GM11168 (cell line): Measurements from ENCODE around the gene TMEM129.

Experiments
- in situ Hi-C: fragments of 300-500 bp; cut with MboI; formaldehyde crosslinking; loops from one replicate; pipeline ENCODE4 v1.12.0; 2022; ENCODE audit warnings: low sequenced_read_pairs; ENCODE audit not compliant: unreplicated experiment

Gene TMEM129

DNA sequence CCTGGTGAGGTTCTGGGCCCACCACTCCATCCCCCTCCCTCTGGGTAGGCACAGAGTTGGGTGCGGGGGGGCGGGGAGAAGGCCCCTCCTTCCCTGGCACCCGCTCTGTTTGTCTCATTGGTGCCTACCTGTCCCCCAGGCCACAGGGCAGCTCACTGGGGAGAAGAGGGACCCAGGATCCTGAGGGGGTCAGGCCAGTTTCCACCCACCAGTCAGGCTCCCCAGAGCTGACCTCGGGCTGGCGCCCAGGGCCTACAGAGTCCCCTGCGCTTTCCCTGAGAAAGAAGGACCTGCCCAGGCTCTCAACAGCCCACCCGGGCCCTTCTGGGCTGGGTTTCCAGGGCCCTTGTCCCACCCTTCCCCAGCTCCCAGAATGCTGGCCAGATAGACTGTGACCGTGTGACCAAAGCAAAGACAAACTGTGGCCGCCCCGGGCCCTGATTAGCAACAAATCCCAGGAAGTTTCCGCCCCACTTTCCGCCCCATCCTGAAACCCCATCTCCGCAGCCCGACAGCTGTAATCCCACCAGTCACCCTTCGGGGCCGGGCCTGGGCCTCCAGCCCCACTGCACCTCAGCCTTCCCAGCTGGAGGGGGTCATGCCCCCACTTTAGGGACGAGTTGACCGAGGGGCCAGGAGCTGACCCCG lies 38.2 kb upstream of the TMEM129 start:
- in situ Hi-C loops = no loop called here

DNA sequence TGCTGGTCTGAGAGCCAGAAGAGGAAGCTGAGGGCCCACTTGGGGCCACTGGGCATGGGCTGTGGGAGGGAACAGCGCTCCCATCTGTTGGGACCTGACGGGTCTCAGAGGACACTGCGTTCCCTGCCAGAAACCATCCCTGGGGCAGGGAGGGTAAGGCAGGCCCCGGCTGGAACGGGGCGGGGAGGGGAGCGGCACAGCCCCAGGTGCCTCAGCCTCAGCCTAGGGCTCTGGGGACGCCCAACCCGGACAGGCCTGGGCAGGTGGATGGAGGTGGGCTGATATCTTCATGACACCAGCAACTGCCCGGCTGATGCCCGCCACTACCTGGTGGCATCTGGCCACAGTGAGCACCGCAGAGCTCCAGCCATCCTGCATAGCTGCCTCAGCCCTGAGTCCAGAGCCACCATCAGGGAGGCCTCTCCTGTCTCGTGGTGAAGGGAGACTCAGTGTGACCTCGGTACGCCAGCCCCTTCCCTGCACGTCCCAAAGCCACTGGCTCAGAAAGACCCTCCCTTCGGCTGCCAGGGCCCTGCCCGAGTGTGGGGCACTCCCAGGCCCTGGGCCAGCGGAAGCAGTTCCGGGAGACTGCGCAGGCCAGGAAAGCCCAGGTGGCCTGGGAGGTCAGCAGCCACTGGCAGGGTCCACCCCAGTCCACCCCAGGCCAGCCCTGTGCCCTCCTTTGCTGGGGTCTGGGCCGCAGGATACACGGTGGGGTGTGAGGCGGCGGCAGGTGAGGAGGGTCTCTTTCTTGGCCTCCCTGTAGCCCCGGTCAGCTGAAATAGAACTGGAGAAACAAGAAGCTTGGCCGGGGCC lies 37.4 kb upstream of the TMEM129 start:
- in situ Hi-C loops = no loop called here

DNA sequence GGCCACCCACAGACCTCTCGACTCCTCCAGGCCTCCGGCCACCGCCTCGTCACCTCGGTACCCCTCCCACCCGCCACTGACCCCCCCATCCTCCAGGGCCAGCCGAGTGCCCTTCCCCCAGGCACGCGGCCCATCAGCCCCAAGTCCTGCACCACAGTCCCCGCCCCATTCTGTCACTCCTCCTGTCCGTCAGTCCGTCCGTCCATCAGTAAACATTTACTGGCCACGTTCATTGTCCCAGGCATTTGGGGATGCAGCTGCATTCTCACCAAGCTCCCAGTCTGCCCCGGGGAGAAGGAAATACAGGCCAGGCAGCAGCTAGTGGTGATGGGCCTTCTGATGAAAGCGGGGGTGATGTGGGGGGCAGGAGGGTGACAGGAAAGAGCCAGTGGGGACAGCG lies 36.7 kb upstream of the TMEM129 start:
- in situ Hi-C loops = no loop called here

DNA sequence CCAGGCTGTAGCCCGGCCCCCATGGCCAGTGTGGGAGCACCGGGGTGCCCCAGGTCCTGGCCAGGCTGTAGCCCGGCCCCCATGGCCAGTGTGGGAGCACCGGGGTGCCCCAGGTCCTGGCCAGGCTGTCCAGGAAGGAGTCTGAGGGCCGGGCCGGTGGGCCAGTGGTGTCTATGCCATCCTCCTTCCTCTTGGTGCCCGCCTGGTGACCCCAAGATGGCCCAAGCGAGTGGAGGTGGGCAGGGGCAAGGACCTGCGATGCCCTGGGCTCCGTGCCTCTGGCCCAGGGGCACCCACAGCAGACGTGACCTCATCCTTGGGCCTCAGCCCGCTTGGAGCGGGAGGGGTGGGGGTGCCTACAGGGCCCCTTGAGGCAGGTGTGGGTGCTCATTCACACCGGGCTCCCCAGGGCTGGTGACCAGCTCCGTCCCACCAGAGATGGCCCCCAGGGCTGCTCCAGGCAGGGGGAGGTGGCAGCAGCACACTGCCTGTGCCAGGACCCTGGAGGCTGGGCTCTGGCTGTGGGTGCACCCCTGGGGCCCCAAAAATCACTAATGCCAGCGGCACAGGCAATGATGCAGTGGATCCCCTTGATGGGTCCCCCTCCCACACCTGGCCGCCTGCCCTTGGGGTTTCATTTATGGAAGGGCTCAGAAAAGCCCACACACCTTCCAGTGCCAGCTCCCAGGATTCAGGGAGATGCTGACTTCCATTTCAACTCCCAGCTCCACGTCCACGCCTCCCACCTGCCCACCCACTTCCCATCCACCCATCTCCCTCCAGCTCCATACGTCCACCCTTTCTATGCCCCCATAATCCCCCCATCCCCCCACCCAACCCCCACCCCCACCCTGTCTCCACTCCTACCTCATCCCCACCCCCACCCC lies 36.0 kb upstream of the TMEM129 start:
- in situ Hi-C loops = no loop called here

- in situ Hi-C loops = no loop called here
Observed at GRCh38 chr4:1756079-1756478, 35.0 kb upstream of the TMEM129 start.

DNA sequence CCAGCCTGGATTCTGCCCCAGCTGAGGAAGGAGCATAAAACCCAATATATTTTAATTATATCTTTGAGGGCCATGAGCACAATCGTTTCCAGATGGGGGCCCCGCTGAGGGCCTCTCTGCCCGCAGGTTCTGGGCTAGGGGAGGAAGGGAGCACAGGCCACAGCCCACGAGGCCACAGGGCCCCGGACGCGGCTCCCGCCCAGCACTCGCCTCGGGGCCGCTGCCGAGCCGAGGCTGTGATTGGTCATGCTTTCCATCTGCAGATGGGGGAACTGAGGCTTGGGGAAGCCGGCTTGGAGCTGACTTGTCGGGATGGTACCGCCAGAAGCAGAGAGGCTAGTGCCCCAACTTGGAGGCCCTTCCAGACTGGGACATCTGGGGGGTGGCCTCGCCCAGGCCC lies 34.2 kb upstream of the TMEM129 start:
- in situ Hi-C loops = no loop called here

GRCh38 chr4:1754336-1754735 lies 33.2 kb upstream of the TMEM129 start:
- in situ Hi-C loops = no loop called here

DNA sequence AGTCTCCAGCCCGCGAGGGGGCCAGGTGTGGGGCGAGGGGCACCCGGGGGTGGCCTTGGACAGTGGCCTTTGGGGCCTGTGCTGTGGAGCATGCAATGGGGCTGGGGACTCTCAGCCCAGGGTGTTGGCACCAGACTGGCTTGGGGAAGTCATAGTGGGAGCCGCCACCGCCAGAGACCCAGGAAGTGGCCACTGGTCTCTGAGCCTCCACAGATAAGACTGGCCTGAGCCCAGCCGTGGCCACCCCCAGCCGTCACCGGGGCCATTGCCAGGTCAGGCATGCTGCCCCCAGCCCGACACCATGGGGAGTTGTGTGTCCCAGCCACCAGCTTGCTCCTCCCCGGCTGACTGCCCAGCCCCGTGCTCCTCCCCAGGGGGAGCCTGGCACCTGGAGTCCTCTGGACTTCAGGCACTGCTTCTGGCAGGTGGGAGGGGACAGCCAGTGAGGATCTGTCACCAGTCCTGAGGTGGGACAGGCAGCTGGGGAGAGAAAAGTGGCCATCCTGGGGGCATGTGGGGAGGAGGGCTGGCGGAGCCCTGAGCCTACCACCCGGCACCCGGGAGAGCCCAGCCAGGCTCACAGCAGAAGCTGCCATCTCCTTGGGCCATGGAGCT lies 32.7 kb upstream of the TMEM129 start:
- in situ Hi-C loops = no loop called here

DNA sequence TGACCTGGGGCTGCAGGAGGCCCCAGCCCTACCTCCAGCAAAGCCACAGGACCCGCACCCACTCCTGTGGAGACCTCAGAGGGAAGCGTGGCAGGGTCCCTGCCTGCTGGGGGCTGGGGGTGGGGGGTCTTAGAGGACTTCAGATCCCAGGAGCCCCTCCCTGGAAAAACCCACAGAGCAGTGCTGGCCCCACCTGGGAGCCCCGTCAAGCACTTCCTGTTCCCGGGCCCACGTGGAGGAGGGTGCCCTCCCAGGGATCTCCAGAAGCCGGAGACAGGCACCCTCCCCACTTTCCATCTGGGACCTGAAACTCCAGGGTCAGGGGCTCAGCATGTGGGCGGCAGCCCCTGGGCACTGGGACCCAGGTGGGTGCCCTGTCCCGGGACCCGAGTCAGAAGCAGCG lies 32.2 kb upstream of the TMEM129 start:
- in situ Hi-C loops = no loop called here

DNA sequence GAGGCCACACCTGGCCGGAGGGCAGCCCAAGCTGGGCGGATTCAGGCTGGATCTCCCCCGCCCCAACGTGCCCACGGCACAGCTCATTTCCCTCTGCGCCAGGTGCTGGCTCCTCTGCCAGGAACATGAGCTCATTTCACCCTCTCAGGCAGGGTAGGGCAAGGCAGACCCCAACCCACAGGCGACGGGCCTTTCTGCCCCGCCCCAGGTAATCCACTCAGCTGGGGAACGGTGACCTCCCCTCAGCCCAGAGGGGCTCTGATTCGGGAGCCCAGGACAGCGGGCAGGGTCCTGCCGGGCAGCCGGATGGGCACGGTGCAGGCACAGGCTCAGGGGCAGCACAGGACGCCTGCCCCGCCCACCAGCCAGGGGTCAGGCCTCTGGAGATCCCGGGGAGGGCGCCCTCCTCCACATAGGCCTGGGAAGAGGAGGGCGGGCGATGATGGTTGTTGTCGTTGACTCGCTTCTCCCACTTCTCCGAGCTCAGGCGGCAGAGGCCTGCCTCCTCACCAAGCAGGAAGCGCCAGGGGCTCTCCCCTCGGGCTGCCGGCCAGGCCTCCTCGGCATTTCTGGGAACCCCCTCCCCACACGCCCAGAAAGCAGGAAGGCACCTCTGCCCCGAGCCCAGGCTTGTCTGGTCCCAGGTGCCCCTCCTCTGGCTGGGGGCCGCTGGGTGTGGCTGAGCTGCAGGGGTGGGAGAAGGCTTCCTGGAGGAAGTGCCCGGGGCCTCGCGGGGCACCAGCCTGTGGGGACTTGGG lies 31.3 kb upstream of the TMEM129 start:
- in situ Hi-C loops = no loop called here

GRCh38 chr4:1751919-1752283 lies 30.8 kb upstream of the TMEM129 start:
- in situ Hi-C loops = no loop called here

DNA sequence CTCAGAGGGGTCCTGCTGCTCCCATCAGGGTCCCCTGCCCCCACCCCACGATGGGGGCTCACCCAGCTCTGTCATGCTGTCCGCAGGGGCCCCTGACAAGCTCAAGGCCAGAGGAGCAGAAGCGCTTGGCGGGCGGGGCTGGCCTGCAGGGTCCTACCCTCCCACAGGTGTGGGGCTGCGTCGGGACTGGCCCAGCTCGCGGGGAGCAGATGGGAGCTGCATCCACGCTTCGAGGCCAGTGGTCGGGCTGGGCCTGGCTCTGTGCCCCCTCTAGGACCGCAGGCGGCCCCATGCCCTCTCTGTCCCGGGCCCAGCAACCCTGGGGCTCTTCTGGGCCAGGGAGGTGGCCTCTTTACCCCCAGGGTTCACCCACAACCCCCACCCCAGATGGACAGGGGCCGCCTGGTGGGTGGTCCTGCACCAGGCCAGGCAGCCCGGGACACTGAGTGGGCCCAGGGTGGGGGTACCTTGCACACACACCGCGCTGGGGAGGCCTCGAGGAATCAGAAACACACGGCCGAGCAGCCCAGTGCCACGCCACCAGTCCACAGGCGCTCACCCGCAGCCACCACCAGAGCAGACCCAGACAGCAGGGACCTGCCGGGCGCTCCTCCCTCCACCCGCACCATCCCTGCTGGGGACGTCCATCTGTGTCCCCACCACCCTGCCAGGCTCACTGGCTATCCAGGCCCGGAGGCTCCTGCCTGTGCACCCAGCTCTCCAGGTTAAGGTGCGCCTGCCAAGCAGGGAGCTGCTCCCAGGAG lies 30.2 kb upstream of the TMEM129 start:
- in situ Hi-C loops = no loop called here

- in situ Hi-C loops = no loop called here
Observed at GRCh38 chr4:1750381-1751154, 29.4 kb upstream of the TMEM129 start.

DNA sequence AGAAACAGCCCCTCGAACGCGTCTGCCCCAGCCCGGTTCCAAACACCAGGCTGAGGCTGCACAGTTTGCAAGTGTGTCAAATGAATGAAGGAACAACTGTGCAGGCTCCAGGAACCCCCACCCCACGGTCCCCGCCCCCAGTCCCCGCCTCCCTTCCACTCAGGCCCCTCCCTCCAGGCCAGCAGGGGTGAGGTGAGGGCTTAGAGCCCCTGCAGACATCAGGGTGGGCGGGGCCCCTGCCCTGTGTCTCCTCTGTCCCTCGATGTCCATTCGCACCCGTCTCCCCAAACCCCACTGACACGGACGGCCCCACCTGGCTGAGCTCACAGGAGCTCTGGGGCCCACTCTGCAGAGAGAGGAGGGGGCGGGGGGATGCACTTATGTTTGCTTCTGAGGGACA lies 28.7 kb upstream of the TMEM129 start:
- in situ Hi-C loops = loop anchor here (10.0 kb wide), 1 partner anchor 65 kb away; no protein-coding TSS in a partner anchor

DNA sequence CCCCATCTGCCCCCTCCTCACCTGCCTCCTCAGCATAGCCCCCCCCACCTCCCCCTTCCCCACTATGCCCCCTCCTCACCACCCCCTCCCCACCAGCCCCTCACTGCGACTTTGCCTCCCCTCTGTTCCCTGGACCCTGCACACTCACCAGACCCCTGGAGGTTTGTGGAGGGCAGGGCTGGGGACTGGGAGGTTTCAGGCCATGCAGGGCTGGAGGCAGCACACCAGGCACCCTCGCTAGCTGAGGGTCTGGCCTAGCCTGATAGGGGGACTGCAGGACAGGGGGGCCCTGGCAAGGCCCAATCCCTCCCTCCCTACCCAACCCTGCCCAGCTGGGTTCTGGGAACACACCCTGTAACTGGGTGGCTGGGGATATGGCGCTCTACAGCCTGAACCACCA lies 28.2 kb upstream of the TMEM129 start:
- in situ Hi-C loops = loop anchor here (10.0 kb wide), 1 partner anchor 65 kb away; no protein-coding TSS in a partner anchor

- in situ Hi-C loops = loop anchor here (10.0 kb wide), 1 partner anchor 66 kb away; no protein-coding TSS in a partner anchor
Observed at GRCh38 chr4:1748465-1748995, 27.4 kb upstream of the TMEM129 start.

GRCh38 chr4:1747603-1747967 lies 26.5 kb upstream of the TMEM129 start:
- in situ Hi-C loops = loop anchor here (10.0 kb wide), 1 partner anchor 67 kb away; no protein-coding TSS in a partner anchor
